Right lung (tissue), 5 donors: Measurements from ENCODE around the gene VIPR2. TPM values are rescaled to one million over a fixed set of nuclear protein-coding genes. Genes with fewer than 3 reads are reported as not detected.

Experiments used
- DNase-seq, 2 donors: peaks; one replicate each; pipeline ENCODE4 v3.0.0-alpha.2; 2013
- polyA plus RNA-seq, 5 donors: library from polyadenylated mRNA; unstranded; fragments of 120-200 nt; gene quantifications; one replicate each; pipeline versions ENCODE4 v1.2.1 to v1.2.3, GENCODE V29; 2013; ENCODE audit warnings: inconsistent platforms in 1 of 5, low replicate concordance in 1 of 5; ENCODE audit not compliant: insufficient read length in 5 of 5, insufficient read depth in 1 of 5

The VIPR2 gene
- polyA plus RNA-seq, 5 donors = 0.18 to 0.63 (median 0.44) TPM

DNA sequence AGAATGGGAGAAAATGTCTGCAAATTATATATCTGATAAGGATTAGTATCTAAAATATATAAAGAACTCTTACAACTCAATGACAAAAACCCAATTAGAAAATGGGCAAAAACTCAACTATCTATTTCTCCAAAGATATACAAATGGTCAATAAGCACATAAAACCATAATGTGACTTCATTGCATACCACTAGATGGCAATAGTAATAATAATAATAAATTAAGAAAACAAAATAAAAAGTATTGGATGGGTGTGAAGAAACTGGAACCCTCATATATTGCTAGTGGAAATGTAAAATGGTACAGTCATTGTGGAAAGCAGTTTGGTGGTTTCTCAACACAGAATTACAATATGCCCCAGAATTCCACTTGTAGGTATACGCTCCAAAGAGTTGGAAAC is 98.8 kb downstream of the VIPR2 start:
- DNase-seq = no peak

DNA sequence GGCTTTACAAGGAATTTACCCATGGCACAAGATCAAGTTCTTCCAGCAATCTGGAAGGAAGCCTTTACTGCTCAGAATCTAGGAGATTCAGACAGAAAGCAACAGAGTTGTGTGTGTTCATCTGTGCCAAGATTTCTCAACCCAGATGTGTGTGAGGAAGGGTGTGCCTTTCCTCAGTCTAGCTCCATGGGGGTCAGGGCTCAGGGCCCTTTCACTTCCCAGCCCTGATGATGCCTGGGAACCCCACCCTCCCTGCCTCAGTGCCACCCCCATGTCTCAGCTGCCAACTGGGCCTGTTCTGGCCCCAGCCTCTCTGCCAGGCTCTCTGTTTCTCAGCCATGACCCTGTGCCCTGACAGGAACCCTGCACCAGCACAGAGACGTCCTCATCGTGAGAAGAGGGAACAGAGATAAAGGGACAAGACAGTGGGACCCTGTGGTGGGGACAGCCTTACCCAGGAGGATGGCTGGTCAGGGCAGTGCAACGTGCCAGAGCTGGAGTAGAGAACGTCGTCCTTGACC is 102.0 kb downstream of the VIPR2 start:
- no peak for DNase-seq

DNA sequence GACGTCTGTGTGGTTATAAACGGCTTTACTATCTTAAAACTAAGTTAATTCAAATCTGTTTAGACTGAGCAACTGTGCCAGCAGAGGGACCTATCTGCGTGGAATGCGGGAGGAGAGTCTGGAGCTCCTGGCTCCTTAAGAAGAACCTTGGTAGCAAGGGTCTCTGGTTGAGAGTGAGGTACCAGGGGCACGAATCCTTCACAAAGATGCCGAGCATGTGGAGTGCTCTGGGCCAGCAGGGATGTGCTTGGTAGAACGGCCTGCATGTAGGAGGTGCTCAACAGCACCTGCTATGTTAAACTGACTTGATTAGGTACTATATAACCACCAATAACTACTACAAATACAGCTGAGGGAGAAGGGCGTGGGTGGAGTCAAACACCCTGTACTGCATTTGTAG is 102.6 kb downstream of the VIPR2 start:
- no peak for DNase-seq

- no peak for DNase-seq
Observed at GRCh38 chr7:159040912-159041711, 103.6 kb downstream of the VIPR2 start.

DNA sequence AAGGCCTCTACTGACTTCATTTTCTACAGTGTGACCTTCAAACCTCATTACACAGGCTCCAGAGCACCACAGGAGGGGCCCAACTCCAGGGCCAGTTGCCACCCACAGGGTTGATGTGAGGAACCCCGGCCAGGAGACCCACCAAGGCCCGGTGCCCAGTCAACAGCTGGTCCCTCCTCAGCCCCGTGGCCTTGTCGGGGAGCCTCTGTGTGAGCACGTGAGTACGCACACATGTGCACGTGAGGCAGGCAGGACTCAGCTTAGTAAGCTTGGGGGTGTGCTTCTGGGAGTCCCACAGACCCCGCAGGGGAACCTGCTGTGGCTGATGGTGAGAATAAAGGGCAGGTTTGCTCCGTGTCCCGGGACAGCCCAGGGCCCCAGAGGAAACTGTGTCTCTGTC is 104.5 kb downstream of the VIPR2 start:
- DNase-seq = no peak

DNA sequence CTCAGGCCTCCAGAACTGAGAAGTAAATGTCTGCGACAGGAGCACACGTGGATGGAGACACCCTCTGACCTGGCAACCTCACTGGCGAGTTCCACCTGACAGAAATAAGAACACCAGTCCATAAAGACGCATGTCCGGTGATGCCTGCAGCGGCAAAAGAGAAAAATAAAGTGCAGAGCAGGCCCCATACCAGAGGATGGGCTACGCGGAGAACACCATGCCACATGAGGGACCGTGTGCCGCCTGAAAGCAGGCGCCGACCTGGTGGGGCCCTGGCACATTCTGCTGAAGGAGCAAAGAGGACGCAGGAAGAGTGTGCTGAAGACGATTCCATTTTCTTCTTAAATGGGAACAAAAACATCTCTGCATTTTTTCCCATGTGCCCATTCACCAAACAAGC is 105.0 kb downstream of the VIPR2 start:
- DNase-seq = no peak

DNA sequence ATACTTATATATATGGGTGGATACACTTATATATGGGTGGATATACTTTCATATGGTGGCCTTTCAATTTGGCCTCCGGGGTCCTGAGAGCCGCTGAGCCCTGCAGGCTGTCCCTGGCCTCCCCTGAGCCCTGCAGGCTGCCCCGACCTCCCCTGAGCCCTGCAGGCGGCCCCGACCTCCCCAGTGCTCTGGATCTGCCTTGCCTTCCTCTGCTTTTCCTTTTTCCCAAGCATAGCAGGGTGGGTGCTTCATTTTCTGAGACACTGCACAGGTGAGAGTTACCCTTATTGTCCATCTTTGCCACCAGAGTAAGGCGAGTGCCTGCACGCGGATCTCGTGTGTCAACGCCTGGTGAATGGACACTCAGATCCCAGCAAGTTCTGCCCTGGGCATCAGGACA is 106.6 kb downstream of the VIPR2 start:
- no peak for DNase-seq

GRCh38 chr7:159036916-159037605 is 107.6 kb downstream of the VIPR2 start:
- DNase-seq = no peak

DNA sequence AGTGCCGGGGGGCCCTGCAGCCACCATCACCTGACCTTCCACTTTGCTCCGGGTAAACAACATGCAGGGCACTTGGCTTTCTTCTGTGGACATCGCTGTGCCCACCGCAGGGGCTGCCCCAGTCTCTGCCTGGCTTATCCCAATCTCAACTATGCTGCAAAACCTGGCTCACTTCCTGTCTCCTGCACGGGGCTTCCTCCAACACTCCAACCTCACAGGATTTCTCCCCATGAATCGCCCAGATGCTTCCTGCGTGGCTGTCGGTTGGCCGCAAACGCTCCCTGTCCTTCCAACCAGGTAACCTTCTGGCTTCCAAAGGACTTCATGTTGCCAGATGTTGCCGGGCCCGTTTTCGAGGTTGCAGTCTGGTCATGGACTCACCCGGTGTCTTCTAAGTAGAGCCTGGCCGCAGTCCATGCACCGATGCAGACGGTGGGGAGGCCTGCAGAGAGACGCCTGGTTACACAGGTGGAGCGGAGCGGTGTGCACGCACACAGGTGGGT is 109.0 kb downstream of the VIPR2 start:
- no peak for DNase-seq

DNA sequence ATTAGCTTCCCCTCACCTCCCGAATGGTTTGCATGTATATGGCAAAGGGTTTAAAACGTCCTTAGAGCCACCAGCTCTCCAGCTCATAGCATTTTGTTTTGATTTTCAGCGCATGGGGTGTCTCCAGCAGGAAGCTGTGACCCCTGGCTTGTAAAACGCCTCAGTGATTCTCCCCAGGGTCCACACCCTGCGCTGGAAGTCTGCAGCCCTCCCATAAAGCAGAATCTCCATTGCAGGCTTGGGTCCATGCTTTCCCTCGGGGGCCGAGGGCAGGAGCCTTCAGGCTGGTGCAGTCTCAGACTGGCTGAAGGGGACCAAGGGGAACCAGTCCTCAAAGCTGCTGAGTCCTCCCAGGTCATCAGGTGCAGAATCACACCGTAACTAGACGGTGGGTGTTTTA is 109.7 kb downstream of the VIPR2 start:
- no peak for DNase-seq

DNA sequence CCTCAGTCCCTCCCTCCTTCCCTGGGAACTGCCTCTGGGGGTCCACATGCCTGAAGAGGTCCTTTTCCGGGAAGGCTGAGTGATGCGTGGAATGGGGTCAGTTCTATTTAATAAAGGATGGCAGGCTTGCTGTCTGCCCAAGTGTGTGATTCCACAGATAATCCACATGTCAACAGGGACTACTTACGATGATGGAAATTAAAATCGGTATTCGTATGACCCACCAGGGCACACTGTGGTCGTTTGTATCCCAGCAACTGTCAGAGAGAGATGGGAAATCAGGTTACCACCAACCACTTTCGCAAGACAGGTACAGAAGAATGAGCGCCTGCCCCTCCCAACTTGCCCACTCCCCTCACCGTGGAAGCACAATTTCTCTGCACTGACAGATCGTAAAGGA is 110.3 kb downstream of the VIPR2 start:
- no peak for DNase-seq

GRCh38 chr7:159033956-159034355 is 110.7 kb downstream of the VIPR2 start:
- DNase-seq = no peak

- no peak for DNase-seq
Observed at GRCh38 chr7:159033473-159033825, 111.2 kb downstream of the VIPR2 start.

- no peak for DNase-seq
Observed at GRCh38 chr7:159032753-159033472, 111.8 kb downstream of the VIPR2 start.

DNA sequence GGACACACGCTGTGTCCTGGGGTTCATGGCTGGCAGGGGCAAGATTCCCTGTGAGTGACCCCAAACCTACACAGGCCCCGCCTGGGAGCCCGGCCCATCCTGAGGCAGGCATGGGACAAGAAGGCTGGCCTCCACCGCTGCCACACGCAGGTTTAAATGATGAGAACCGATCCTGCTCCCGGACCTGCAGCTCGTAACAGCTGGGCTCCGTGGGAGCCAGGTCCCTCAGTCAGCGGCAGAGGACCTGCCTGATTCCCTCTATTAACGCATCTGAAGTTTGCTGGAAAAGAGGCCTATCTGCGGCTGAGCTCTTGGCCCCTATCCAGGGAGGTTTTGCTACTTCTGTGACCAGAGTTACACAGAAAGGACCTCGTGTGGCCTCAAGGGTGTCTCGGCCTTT is 112.3 kb downstream of the VIPR2 start:
- no peak for DNase-seq

DNA sequence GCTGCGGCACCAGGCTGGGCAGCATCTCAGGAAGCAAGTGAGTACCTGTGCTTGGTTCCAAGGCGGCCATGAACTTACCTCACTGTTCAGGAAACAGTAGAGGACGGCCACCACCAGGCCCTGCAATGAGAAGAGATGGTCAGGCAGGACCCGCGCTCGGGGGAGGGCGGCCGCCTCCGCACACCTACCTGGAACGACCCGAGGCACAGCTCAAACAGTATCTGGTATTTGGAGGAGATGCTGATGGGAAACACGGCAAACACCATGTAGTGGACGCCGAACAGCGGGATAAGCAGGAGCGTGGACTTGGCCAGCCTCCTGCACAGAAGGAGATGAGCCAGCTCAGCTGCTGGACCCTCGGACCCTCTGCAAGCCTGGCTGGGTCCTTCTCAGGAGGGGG is 112.9 kb downstream of the VIPR2 start:
- no peak for DNase-seq

DNA sequence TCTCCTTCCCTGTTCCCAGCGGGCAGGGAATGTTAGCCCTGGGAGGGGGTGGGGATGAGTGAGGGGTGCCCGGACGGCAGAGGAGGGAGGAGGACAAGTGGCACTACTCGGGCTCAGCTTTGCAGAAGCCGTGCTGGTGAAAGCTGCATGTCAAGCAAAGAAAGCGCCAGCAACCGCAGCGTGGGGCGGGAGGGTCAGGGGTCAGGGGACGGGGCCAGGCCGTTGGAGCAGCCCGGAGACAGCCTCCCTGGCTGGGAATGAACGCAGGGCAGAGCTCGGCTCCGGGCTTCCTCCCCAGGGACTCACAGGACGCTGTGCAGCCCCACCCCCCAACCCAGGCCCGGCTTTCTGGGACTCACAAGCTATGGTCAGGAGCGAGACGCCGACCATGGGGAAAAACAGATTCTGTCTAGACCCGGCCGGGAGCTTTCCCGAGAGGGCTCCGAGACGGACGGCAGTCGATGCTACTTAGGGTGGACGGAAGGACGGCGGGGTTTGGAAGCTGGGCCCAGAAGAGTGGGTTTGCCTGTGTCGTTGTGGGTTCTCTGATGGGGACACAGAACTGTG is 113.4 kb downstream of the VIPR2 start:
- DNase-seq = no peak

DNA sequence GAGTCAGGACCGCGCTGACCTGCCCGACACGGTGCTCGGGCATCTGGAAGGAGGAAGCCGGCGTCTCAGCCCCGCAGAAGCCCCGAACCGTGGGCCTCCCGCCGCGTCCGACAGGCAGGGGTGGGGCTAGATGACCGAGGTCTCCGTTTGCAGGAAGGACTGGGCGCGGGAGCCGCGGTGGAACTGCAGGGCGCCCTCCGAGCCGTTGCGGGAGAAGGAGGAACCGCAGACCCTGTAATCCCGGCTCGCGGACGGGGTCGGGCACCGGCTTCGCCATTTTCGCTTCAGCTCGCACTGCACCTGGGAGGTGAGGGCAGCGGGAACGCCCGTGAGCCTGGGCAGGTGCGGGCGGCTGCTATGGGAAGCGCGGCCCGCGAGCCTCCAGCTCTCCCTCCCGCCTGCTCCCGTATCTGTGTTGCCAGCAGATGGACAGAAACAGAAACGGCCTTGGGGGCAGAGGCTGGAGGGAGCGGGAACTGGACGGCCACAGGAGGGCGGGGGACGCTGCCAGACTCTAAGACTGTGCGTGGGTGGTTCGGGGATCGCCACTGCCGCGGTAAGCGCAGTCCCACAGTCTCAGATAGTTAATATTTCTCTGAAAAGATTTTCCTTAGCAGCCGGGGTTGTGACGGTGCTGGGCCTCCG is 114.1 kb downstream of the VIPR2 start:
- DNase-seq = no peak

- no peak for DNase-seq
Observed at GRCh38 chr7:159028508-159029401, 115.9 kb downstream of the VIPR2 start.

- no peak for DNase-seq
Observed at GRCh38 chr7:159027789-159028507, 116.7 kb downstream of the VIPR2 start.
